Measurements from ENCODE around the gene OMP.
"Not testable (repeated sequence)": the region's sequence is repeated elsewhere in the genome, so short reads cannot be mapped to it uniquely, and the experiment has no call there.

OMP gene

GRCh38 chr11:77096591-77097019 is 6.0 kb upstream of the OMP start:
- H3K27ac ChIP-seq (ENCODE audit: low read depth, low read length) = no peak overlapping the region
- no peak overlapping the region for H2AFZ ChIP-seq (ENCODE audit: low read length, unreplicated experiment)
- no peaks in the 10 kb centered on the region for H3K36me3 ChIP-seq (ENCODE audit: insufficient read depth, low read length)
- H3K4me1 ChIP-seq (ENCODE audit: control insufficient read depth, insufficient read depth, low read length, unreplicated experiment) = no peaks in the 10 kb centered on the region
- no peaks in the 10 kb centered on the region for H3K79me2 ChIP-seq (ENCODE audit: control insufficient read depth, insufficient read depth, low read length, unreplicated experiment)
- H3K4me3 ChIP-seq (ENCODE audit: low read depth, low read length) = no peak overlapping the region
- H3K27me3 ChIP-seq (ENCODE audit: insufficient read depth, low read length) = no peaks in the 10 kb centered on the region

- not testable (repeated sequence) for H2AFZ ChIP-seq (ENCODE audit: low read length, unreplicated experiment); H3K79me2 ChIP-seq (ENCODE audit: control insufficient read depth, insufficient read depth, low read length, unreplicated experiment); H3K4me3 ChIP-seq (ENCODE audit: low read depth, low read length); H3K27ac ChIP-seq (ENCODE audit: low read depth, low read length); H3K4me1 ChIP-seq (ENCODE audit: control insufficient read depth, insufficient read depth, low read length, unreplicated experiment); H3K27me3 ChIP-seq (ENCODE audit: insufficient read depth, low read length); H3K36me3 ChIP-seq (ENCODE audit: insufficient read depth, low read length)
Measured at GRCh38 chr11:77097180-77097579, 5.5 kb upstream of the OMP start.

- no peak overlapping the region for H3K27ac ChIP-seq (ENCODE audit: low read depth, low read length)
- no peaks in the 10 kb centered on the region for H3K4me1 ChIP-seq (ENCODE audit: control insufficient read depth, insufficient read depth, low read length, unreplicated experiment)
- H3K79me2 ChIP-seq (ENCODE audit: control insufficient read depth, insufficient read depth, low read length, unreplicated experiment) = no peaks in the 10 kb centered on the region
- H2AFZ ChIP-seq (ENCODE audit: low read length, unreplicated experiment) = no peak overlapping the region
- no peaks in the 10 kb centered on the region for H3K36me3 ChIP-seq (ENCODE audit: insufficient read depth, low read length)
- H3K4me3 ChIP-seq (ENCODE audit: low read depth, low read length) = no peak overlapping the region
- H3K27me3 ChIP-seq (ENCODE audit: insufficient read depth, low read length) = no peaks in the 10 kb centered on the region
Measured at GRCh38 chr11:77100166-77101042, 2.2 kb upstream of the OMP start.

- Histone ChIP-seq H3K27me3 (ENCODE audit: insufficient read depth, low read length) (no peaks in the 10 kb centered on the region), H3K79me2 (ENCODE audit: control insufficient read depth, insufficient read depth, low read length, unreplicated experiment) (no peaks in the 10 kb centered on the region), H3K4me3 (ENCODE audit: low read depth, low read length) (no peak overlapping the region), H2AFZ (ENCODE audit: low read length, unreplicated experiment) (no peak overlapping the region), H3K36me3 (ENCODE audit: insufficient read depth, low read length) (no peaks in the 10 kb centered on the region), H3K27ac (ENCODE audit: low read depth, low read length) (no peak overlapping the region), H3K4me1 (ENCODE audit: control insufficient read depth, insufficient read depth, low read length, unreplicated experiment) (peaks cover 1% of the 10 kb centered on the region)
Measured at GRCh38 chr11:77101043-77101537, 1.6 kb upstream of the OMP start.

- no peaks in the 10 kb centered on the region for H3K36me3 ChIP-seq (ENCODE audit: insufficient read depth, low read length)
- no peaks in the 10 kb centered on the region for H3K79me2 ChIP-seq (ENCODE audit: control insufficient read depth, insufficient read depth, low read length, unreplicated experiment)
- H3K4me1 ChIP-seq (ENCODE audit: control insufficient read depth, insufficient read depth, low read length, unreplicated experiment) = peaks cover 22% of the 10 kb centered on the region
- H3K27me3 ChIP-seq (ENCODE audit: insufficient read depth, low read length) = no peaks in the 10 kb centered on the region
- no peak overlapping the region for H2AFZ ChIP-seq (ENCODE audit: low read length, unreplicated experiment)
- no peak overlapping the region for H3K4me3 ChIP-seq (ENCODE audit: low read depth, low read length)
- no peak overlapping the region for H3K27ac ChIP-seq (ENCODE audit: low read depth, low read length)
Measured at GRCh38 chr11:77103319-77103718, 679 bp downstream of the OMP start.

GRCh38 chr11:77104727-77105126 is 2.1 kb downstream of the OMP start:
- Histone ChIP-seq H3K27me3 (ENCODE audit: insufficient read depth, low read length) (no peaks in the 10 kb centered on the region), H3K27ac (ENCODE audit: low read depth, low read length) (no peak overlapping the region), H3K79me2 (ENCODE audit: control insufficient read depth, insufficient read depth, low read length, unreplicated experiment) (no peaks in the 10 kb centered on the region), H2AFZ (ENCODE audit: low read length, unreplicated experiment) (no peak overlapping the region), H3K36me3 (ENCODE audit: insufficient read depth, low read length) (no peaks in the 10 kb centered on the region), H3K4me3 (ENCODE audit: low read depth, low read length) (no peak overlapping the region), H3K4me1 (ENCODE audit: control insufficient read depth, insufficient read depth, low read length, unreplicated experiment) (peaks cover 36% of the 10 kb centered on the region)

GRCh38 chr11:77106321-77106720 is 3.7 kb downstream of the OMP start:
- H3K27me3 ChIP-seq (ENCODE audit: insufficient read depth, low read length) = no peaks in the 10 kb centered on the region
- H3K79me2 ChIP-seq (ENCODE audit: control insufficient read depth, insufficient read depth, low read length, unreplicated experiment) = no peaks in the 10 kb centered on the region

GRCh38 chr11:77106759-77107158 is 4.1 kb downstream of the OMP start:
- peaks cover 56% of the 10 kb centered on the region for H3K4me1 ChIP-seq (ENCODE audit: control insufficient read depth, insufficient read depth, low read length, unreplicated experiment)
- no peaks in the 10 kb centered on the region for H3K79me2 ChIP-seq (ENCODE audit: control insufficient read depth, insufficient read depth, low read length, unreplicated experiment)
- H2AFZ ChIP-seq (ENCODE audit: low read length, unreplicated experiment) = no peak overlapping the region

More at GRCh38 chr11:77106321-77106720, 3.7 kb downstream of the OMP start:
- Histone ChIP-seq H3K4me3 (ENCODE audit: low read depth, low read length) (no peak overlapping the region), H2AFZ (ENCODE audit: low read length, unreplicated experiment) (no peak overlapping the region), H3K27ac (ENCODE audit: low read depth, low read length) (no peak overlapping the region), H3K36me3 (ENCODE audit: insufficient read depth, low read length) (no peaks in the 10 kb centered on the region), H3K4me1 (ENCODE audit: control insufficient read depth, insufficient read depth, low read length, unreplicated experiment) (peaks cover 52% of the 10 kb centered on the region)

GRCh38 chr11:77107950-77108349 is 5.3 kb downstream of the OMP start:
- no peak overlapping the region for H3K4me3 ChIP-seq (ENCODE audit: low read depth, low read length)
- peaks cover 60% of the 10 kb centered on the region for H3K4me1 ChIP-seq (ENCODE audit: control insufficient read depth, insufficient read depth, low read length, unreplicated experiment)
- no peak overlapping the region for H2AFZ ChIP-seq (ENCODE audit: low read length, unreplicated experiment)
- H3K27ac ChIP-seq (ENCODE audit: low read depth, low read length) = peak overlapping the region; percentile 83
- no peaks in the 10 kb centered on the region for H3K27me3 ChIP-seq (ENCODE audit: insufficient read depth, low read length)
- H3K79me2 ChIP-seq (ENCODE audit: control insufficient read depth, insufficient read depth, low read length, unreplicated experiment) = no peaks in the 10 kb centered on the region
- H3K36me3 ChIP-seq (ENCODE audit: insufficient read depth, low read length) = no peaks in the 10 kb centered on the region

More at GRCh38 chr11:77106759-77107158, 4.1 kb downstream of the OMP start:
- H3K4me3 ChIP-seq (ENCODE audit: low read depth, low read length) = no peak overlapping the region
- no peak overlapping the region for H3K27ac ChIP-seq (ENCODE audit: low read depth, low read length)
- H3K27me3 ChIP-seq (ENCODE audit: insufficient read depth, low read length) = no peaks in the 10 kb centered on the region
- no peaks in the 10 kb centered on the region for H3K36me3 ChIP-seq (ENCODE audit: insufficient read depth, low read length)

GRCh38 chr11:77108436-77108835 is 5.8 kb downstream of the OMP start:
- H3K27me3 ChIP-seq (ENCODE audit: insufficient read depth, low read length) = no peaks in the 10 kb centered on the region
- no peaks in the 10 kb centered on the region for H3K79me2 ChIP-seq (ENCODE audit: control insufficient read depth, insufficient read depth, low read length, unreplicated experiment)
- peak overlapping the region; percentile 83 for H3K27ac ChIP-seq (ENCODE audit: low read depth, low read length)
- H3K36me3 ChIP-seq (ENCODE audit: insufficient read depth, low read length) = no peaks in the 10 kb centered on the region
- no peak overlapping the region for H2AFZ ChIP-seq (ENCODE audit: low read length, unreplicated experiment)
- no peak overlapping the region for H3K4me3 ChIP-seq (ENCODE audit: low read depth, low read length)
- peaks cover 65% of the 10 kb centered on the region for H3K4me1 ChIP-seq (ENCODE audit: control insufficient read depth, insufficient read depth, low read length, unreplicated experiment)

Measured in ACC112 (cell line).